DMS53 treated with DMSO at 0.1 percent for 48 hours (cell line): ENCODE data around the gene SPDYC.

Experiments used
- DNase-seq: peaks from one replicate; lab custom pipeline; 2025; ENCODE audit not compliant: unreplicated experiment; lab: John Stamatoyannopoulos, UW

SPDYC gene

DNA sequence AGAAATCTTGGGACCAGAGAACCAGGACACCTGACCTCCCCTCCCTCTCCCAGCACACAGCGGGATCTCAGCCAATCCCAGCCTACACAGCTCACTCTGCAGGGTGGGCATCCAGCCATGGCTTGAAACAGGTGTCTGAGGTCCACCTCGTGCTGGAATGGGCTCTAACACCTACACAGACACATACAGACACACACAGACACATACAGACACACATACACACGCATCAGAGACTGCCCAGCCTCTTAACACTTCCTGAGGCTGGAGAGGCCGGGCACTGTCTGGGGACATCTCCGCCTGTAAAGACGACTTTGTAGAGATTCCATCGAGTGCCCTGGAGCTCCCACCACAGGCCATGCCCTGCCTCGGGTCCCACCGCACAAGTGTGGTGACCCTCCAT lies 48.4 kb downstream of the SPDYC start:
- no peak for DNase-seq

DNA sequence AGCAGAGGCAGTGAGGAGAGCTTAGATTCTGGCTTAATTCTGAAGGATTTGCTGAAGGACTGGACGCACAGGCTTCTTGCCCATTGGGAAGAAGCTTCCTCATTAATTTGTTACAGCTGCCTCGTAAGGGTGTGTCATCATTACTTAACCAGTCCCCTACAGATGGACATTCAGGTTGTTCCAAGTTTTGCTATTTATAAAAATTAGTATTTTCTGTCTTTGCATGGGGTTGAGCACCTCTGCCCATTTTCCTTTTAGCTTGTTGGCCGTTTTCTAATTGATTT lies 49.8 kb downstream of the SPDYC start:
- DNase-seq: no peak

DNA sequence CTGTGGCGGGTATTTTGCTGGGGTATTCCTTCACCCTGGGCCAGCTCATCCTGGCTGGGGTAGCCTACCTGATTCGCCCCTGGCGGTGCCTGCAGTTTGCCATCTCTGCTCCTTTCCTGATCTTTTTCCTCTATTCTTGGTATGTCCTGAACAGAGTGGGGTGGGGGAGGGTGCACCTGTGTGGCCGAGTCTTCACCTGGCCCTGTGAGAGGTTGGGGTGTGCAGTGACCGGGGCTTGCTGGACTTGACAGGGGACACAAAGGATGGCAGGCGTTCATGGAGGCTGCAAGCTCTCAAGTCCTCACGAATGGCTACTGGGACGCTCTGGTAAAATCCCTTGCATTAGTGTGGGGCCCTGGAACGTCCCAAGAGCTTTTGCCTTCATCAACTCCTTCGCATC lies 51.0 kb downstream of the SPDYC start:
- DNase-seq: no peak
